Measurements from ENCODE around the gene RAB3GAP1.

DNA sequence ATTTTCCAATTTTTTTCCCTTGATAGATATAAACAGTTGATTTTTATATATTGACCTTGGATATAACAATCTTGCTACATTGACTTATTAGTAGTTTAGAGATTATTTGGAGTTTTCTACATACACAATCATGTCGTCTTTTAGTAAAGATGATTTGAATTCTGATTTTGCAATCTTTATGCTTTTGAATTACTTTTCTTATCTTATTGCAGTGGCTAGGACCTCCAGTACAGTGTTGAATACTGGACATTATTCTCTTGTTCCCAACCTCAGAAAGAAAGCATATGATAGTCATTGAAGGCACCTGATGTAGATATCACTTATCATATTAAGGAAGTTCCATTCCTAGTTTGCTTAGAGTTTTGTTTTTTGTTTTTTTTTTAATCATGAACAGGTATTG lies 90.2 kb downstream of the RAB3GAP1 start:
- TF ChIP-seq, protein P1, sequence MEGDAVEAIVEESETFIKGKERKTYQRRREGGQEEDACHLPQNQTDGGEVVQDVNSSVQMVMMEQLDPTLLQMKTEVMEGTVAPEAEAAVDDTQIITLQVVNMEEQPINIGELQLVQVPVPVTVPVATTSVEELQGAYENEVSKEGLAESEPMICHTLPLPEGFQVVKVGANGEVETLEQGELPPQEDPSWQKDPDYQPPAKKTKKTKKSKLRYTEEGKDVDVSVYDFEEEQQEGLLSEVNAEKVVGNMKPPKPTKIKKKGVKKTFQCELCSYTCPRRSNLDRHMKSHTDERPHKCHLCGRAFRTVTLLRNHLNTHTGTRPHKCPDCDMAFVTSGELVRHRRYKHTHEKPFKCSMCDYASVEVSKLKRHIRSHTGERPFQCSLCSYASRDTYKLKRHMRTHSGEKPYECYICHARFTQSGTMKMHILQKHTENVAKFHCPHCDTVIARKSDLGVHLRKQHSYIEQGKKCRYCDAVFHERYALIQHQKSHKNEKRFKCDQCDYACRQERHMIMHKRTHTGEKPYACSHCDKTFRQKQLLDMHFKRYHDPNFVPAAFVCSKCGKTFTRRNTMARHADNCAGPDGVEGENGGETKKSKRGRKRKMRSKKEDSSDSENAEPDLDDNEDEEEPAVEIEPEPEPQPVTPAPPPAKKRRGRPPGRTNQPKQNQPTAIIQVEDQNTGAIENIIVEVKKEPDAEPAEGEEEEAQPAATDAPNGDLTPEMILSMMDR (conservative IDR thresholded peaks at IDR 0.05; ENCODE audit: low read depth, low read length): no peak
- TF ChIP-seq POLR2A (IDR thresholded peaks at IDR 0.05; ENCODE audit: low read depth, low read length) (no peak), FOS (IDR thresholded peaks at IDR 0.05; ENCODE audit: low read depth, low read length) (no peak), RAD21 (IDR thresholded peaks at IDR 0.05; ENCODE audit: low read length) (no peak), MAZ (IDR thresholded peaks at IDR 0.05; ENCODE audit: borderline replicate concordance, low read depth, low read length) (no peak), RFX5 (IDR thresholded peaks at IDR 0.05; ENCODE audit: low read depth, low read length) (no peak), SMC3 (IDR thresholded peaks at IDR 0.05; ENCODE audit: low read depth, low read length) (no peak), NFE2L2 (IDR thresholded peaks at IDR 0.05; ENCODE audit: low read depth, low read length) (no peak), BHLHE40 (IDR thresholded peaks at IDR 0.05; ENCODE audit: low read depth, low read length) (no peak), CEBPB (IDR thresholded peaks at IDR 0.05; ENCODE audit: low read depth, low read length) (no peak)
- TF ChIP-seq, protein P2, sequence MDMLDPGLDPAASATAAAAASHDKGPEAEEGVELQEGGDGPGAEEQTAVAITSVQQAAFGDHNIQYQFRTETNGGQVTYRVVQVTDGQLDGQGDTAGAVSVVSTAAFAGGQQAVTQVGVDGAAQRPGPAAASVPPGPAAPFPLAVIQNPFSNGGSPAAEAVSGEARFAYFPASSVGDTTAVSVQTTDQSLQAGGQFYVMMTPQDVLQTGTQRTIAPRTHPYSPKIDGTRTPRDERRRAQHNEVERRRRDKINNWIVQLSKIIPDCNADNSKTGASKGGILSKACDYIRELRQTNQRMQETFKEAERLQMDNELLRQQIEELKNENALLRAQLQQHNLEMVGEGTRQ (IDR thresholded peaks at IDR 0.05; ENCODE audit: low read depth, low read length): no peak
- TF ChIP-seq, protein P3, sequence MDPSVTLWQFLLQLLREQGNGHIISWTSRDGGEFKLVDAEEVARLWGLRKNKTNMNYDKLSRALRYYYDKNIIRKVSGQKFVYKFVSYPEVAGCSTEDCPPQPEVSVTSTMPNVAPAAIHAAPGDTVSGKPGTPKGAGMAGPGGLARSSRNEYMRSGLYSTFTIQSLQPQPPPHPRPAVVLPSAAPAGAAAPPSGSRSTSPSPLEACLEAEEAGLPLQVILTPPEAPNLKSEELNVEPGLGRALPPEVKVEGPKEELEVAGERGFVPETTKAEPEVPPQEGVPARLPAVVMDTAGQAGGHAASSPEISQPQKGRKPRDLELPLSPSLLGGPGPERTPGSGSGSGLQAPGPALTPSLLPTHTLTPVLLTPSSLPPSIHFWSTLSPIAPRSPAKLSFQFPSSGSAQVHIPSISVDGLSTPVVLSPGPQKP (IDR thresholded peaks at IDR 0.05; ENCODE audit: borderline replicate concordance, low read depth, low read length): no peak
